Epithelial cell of proximal tubule (primary cell): Measurements from ENCODE around the gene THAP11. TPM values are rescaled to one million over a fixed set of nuclear protein-coding genes. Genes with fewer than 3 reads are reported as not detected.

ENCODE experiments used
- DNase-seq: peaks from one replicate; pipeline ENCODE4 v3.0.0-alpha.2; 2011; ENCODE audit warnings: low read depth
- H3K4me3 ChIP-seq: 2 replicates; pipeline ENCODE4 v1.5.1; 2011; ENCODE audit warnings: low read depth, mild to moderate bottlenecking, low read length
- CTCF ChIP-seq: conservative IDR thresholded peaks from 2 replicates; pipeline ENCODE4 v1.5.1; 2012; ENCODE audit warnings: low read depth, mild to moderate bottlenecking, low read length
- total RNA-seq: library from RNA; depleted of rRNA; stranded (reverse); fragments of >200 nt; gene quantifications from 2 replicates; pipeline ENCODE4 v1.2.3, GENCODE V29; 2015

Gene THAP11
- total RNA-seq, 1 donor from 2014 or later: 33.7 TPM

- no peak for DNase-seq
- peak overlapping the region; percentile 99 for H3K4me3 ChIP-seq
- TF ChIP-seq CTCF: no peak
These were observed 37.1 kb upstream of the THAP11 start for GRCh38 chr16:67804853-67805542.

- no peak for TF ChIP-seq CTCF
- DNase-seq: no peak
- peak overlapping the region; percentile 99 for H3K4me3 ChIP-seq
These were observed 36.2 kb upstream of the THAP11 start for GRCh38 chr16:67805718-67806427.

- H3K4me3 ChIP-seq: peak within 1 kb of the TSS; percentile 99
- TF ChIP-seq CTCF: no peak
- peak; percentile 96 for DNase-seq
These were observed 35.5 kb upstream of the THAP11 start, which contains the start of the genes RANBP10 and TSNAXIP1 for GRCh38 chr16:67806428-67807147. TSS of gene RANBP10 (minus strand) at chr16:67806560. CDS start at chr16:67806536, 24 bp downstream. TSS of gene TSNAXIP1 (plus strand) at chr16:67806889. CDS start at chr16:67807150, 261 bp downstream.

- DNase-seq: no peak
- H3K4me3 ChIP-seq: peak overlapping the region; percentile 99
- TF ChIP-seq CTCF: peak; percentile 39
These were observed 34.9 kb upstream of the THAP11 start for GRCh38 chr16:67807148-67807682.

DNA sequence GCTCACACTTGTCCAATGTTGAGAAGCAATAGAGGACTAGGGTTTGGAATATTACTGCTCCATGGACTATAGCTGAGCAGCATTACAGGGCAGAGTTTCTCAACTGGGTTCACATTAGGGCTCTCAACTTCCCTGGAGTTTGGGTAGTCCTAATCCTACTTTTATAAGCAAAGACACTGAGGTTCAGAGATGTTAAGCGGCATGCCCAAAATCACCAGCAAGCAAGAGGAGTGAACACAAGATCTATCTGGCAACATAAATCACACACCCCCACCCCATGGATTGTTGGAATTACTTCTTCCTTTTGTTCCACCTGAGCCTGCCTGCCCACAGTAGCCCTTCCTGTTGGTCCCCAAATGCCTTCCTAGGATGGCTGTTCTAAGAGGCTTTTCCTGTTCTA lies 30.2 kb upstream of the THAP11 start:
- H3K4me3 ChIP-seq: no peak overlapping the region
- no peak for TF ChIP-seq CTCF
- no peak for DNase-seq

DNA sequence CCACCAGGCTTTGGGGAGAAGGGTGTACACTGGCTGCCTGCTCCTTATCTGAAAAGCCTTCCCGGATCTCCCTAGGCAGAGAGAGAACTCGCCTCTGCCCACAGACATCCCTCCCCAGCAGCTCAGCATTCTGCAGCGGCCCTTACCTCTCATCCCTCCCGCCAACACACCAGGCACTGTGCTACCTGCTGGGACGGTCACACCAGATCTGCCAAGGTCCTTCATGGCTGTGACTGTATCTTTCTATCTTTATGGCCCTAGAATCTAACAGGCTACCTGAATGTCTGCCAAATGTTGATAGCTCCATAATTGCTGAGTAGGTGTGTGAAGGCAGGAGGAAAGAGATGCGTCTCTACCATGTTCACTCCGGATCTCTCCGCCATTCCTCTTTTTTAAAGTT lies 27.6 kb upstream of the THAP11 start:
- no peak overlapping the region for H3K4me3 ChIP-seq
- no peak for TF ChIP-seq CTCF
- DNase-seq: no peak
